ENCODE results near the gene VWDE. TPM values are rescaled to one million over a fixed set of nuclear protein-coding genes. Genes with fewer than 3 reads are reported as not detected.
"Not testable (repeated sequence)": the region's sequence is repeated elsewhere in the genome, so short reads cannot be mapped to it uniquely, and the experiment has no call there.

VWDE gene
- total RNA-seq, 1 experiment from 2014 or later, result 0.11 TPM

GRCh38 chr7:12402365-12402725, 1.3 kb downstream of the VWDE start:
- no peak for DNase-seq (ENCODE audit: low read depth)

- no peak for DNase-seq (ENCODE audit: low read depth)
These were observed 1.9 kb downstream of the VWDE start for GRCh38 chr7:12401538-12402364.

DNA sequence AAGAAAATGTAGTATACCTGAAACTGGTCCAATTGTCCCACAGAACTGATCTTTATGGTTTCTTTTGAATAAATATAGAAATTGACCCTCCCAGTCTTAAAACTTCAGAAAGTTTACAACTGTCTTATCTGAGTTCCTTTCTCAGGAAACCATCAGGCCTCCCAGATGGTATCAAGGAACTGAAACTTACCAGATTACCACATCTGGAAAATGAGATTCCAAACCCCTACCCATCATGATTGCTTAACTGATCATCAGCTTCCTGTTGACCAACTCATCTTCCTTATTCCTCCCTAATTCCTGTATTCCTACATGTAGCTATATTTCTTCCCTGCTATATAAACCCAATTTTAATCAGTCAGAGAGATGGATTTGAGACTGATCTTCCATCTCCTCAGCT, 5.5 kb downstream of the VWDE start:
- no peak for DNase-seq (ENCODE audit: low read depth)

- peak; percentile 70 for DNase-seq (ENCODE audit: low read depth)
These were observed 6.0 kb downstream of the VWDE start for GRCh38 chr7:12397671-12398070.

- not testable (repeated sequence) for DNase-seq (ENCODE audit: low read depth)
These were observed 7.0 kb downstream of the VWDE start for GRCh38 chr7:12396670-12397069.

GRCh38 chr7:12391922-12392615, 11.6 kb downstream of the VWDE start:
- no peak for DNase-seq (ENCODE audit: low read depth)

- DNase-seq (ENCODE audit: low read depth), result peak; percentile 73
These were observed 14.5 kb downstream of the VWDE start for GRCh38 chr7:12389089-12389700.

DNA sequence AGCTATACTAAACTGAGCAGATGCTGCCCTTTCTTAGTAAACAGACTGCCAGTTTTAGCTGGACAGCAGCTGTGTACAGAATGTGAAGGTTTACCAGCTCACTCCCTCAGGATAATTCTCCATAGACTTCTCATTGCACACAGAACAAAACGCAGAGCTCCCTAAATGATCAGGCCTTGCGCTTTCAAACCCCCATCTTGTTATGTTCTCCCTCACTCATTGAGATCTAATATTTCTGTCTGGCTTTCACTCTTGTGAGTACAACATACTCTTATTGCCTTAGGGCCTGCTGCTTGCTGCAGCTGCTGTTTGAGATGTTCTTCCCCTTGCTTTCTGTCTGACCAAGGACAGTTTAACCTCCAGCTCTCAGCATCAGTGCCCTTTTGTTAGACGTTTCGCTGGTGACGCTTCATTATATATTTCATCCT, 17.3 kb downstream of the VWDE start:
- DNase-seq (ENCODE audit: low read depth), result no peak

- no peak for DNase-seq (ENCODE audit: low read depth)
These were observed 18.3 kb downstream of the VWDE start for GRCh38 chr7:12385364-12385786.

- DNase-seq (ENCODE audit: low read depth), result no peak
These were observed 20.3 kb downstream of the VWDE start for GRCh38 chr7:12383377-12383776.

DNA sequence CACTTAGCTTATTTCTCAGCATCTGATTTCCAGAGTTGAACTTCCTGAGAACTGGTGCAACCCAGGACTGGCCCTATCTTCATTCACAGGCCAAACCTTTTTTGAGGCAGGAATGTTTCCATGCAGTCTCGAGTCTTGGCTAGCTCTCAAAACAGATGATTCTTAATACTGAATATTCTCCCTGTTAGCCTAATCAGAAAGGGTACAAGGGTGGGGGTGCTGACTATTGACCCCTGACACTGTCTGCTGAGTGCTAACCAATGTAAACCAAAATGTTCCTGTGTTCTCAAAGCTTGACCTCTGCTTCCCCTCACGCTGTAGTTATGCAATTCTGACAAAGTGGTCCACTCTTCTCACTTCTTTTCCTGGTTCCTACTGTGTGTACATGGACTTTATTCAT, 25.3 kb downstream of the VWDE start:
- no peak for DNase-seq (ENCODE audit: low read depth)

DNA sequence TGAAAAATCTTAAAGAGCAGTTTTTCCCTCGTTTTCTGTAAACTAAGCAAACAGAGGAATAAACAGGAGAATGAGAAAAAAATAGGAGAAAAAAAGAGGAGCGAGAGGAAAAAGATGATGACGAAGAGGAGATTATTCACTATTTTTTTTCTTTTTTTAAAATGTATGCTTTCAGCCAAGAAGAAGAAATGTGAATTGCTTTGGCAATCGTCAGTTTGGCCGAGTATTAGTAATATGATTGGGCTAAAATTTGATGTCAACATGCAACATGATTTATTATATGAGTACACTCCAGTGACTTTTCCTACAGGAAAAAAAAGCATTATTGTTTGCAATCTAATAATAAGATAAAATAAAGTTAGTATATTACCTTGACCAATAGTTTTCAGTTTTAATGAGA, 26.3 kb downstream of the VWDE start:
- DNase-seq (ENCODE audit: low read depth), result no peak

DNA sequence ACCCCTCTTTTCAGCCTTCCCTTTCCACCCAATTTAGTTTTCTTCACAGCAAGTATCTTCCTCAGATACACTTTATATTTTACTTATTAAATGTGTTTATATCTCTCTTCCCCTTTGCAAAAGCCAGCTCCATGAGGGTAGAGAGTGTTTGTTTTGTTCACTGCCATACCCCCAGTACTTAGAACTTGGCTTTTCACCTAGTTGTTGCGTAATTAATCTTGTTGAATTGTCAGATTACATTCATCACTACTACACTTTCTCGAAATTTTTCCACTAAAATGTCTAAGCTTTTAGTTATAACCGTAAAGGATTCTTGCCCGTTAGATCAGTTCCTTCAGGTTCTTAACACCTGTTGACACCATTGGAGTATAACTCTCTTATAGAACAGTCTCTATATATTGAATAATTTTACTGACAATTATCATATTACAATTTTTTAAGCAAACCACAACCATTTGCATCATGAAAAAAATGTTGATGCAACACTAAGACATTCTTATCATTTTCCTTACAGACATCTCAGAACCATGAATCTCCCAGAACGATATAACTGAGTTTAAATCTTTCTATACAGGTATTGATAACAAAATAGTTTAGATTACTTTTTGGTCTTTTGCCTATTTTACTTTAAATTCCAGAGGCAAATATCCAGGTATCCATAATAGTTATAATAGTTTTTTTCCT, 29.9 kb downstream of the VWDE start:
- no peak for DNase-seq (ENCODE audit: low read depth)

DNA sequence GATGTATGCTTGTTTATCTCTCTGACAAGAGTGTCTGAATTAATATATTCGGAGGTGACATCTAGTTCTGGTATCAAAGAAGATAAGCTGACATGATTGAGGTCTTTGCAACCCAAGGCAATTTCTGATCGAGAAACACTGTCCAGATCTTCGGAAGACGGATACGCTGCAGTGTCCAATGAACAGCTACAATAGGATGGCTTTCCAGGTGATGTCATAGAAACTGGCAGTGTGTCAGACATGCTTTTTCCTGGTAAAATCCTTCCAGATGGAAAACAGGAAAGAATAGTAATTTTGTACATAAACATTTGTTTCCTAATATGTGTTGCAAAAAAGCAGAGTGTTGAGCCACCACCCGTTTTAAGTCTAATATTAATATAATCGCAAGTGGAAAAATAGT, 33.4 kb downstream of the VWDE start:
- DNase-seq (ENCODE audit: low read depth), result no peak

DNA sequence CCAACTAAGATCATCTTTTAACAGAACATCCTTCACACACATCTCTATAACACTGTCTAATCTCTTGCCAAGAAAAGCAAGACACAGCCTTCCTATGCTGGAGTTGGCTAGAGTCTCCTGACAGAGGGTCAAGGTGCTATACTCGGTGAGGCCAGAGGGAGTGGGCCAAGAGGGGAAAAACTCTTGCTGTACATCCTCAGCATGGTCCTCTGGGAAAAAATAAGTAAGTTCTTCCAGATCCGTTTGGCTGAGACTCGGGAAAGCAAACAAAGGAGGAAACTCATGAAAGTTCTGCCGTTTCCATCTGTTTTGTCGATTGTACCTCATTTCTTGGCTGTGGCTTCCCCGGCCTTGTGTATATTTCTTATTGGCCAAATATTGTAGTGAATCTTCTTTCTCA, 33.9 kb downstream of the VWDE start:
- DNase-seq (ENCODE audit: low read depth), result no peak

- no peak for DNase-seq (ENCODE audit: low read depth)
These were observed 34.6 kb downstream of the VWDE start for GRCh38 chr7:12369072-12369471.

DNA sequence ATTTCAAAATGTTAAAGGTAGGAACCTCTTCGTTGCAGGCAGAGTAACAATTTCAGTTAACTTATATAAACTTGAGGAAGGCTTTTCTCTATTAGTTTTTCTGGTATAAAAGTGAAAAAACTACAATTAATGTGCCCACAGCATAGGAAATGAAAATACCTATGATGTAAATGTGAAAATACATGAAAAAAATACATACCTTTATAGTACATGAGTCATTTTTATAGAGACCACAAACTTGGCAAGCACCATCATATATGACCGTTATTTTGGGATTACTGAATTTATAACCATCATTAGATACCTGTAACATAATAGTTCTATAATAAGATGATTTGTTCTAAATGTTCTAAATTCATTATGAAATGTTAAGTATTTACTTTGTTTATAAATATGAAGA, 42.7 kb downstream of the VWDE start:
- DNase-seq (ENCODE audit: low read depth), result no peak

DNA sequence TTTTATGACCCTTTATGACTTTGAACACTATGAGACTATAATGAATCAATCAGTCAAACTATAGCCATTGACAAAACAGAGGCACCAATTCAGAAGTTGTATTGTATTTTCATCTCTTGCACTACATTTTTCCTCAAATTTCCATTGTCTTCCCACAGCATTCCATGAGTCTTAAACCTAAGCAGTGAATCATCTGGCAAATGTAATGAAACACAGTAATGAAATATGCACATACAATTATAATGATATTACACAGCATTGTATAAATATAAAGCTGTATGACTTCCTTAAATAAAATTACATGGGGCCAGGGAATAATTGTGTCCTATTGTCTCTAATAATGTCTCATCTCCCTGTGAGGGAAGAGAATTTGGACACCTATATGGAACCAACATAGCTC, 45.0 kb downstream of the VWDE start:
- peak; percentile 4 for DNase-seq (ENCODE audit: low read depth)

GRCh38 chr7:12357508-12357907, 46.2 kb downstream of the VWDE start:
- DNase-seq (ENCODE audit: low read depth), result peak; percentile 5

DNA sequence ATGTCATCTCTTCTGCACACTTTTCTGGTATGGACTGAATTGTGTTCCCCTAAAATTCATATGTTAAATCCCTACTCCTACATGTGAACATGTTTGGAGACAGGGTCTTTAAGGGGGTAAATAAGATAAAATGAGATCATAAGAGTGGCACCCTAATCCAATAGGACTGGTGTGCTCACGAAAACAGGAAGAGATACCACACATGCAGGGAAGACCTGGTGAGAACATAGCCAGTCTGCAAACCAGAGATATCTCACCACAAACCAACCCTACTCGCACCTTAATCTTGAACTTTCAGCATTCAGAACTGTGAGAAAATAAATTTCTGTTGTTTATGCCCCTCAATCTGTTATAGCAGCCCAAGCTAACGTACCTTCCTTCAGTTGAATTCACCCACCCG, 51.8 kb downstream of the VWDE start:
- no peak for DNase-seq (ENCODE audit: low read depth)

DNA sequence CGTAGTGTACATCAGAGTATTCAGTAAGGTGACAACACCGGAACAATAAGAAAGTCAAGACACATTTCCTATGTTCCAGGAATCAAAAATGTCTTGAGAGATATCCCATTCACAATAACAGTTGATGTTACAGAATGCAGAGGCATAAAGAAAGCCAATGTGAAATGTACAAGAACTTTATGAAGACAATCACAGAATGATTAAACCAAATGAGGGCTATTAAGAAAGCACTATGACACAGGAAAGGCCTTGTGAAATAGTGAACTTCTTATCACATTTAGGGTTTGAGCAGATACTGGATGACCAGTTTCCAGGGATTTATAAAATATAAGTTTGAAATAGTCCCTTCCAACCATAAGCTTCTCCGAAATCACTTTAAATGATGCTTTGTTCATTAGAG, 52.7 kb downstream of the VWDE start:
- no peak for DNase-seq (ENCODE audit: low read depth)

DNA sequence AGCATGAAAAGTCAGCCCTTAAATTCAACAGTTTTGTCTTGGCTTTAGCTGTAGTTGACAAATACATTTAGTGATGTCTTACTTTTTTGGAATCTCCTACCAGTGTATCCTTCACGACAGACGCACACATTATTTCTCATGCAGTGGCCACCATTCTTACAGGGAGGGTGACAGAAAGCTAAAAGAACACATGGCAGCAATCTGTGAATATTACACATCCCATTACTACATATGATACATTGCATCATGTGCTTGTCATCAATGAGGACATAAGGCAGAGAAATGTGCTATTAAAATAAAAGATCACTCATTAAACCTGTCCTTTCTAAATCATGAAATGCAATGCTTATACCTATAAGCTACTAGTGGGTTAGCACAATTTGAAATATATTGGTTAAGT, 66.6 kb downstream of the VWDE start:
- DNase-seq (ENCODE audit: low read depth), result no peak
